HCT116 (cell line): Measurements from ENCODE around the gene MYBPC3. TPM values are rescaled to one million over a fixed set of nuclear protein-coding genes. Genes with fewer than 3 reads are reported as not detected.

Experiments used
- ATAC-seq: fragments of 200-7000 bp; cut with Tn5 transposase; 2 replicates; pipeline ENCODE4 v1.9.1; 2020; ENCODE audit warnings: mild to moderate bottlenecking, moderate library complexity
- BruUV-seq: library from RNA; stranded (reverse); fragments of 400-500 nt; replicated peaks from 2 replicates; lab custom pipeline; 2021; lab: Mats Ljungman, UMichigan
- CTCF ChIA-PET: fragments of 300-600 bp; sonication (Branson Sonifier 250); formaldehyde crosslinking; loops from one replicate; lab custom pipeline; 2021; ENCODE audit warnings: antibody characterized with exemption; lab: Charles Lee
- POLR2A ChIA-PET: fragments of 300-600, 350-600 bp; sonication (Branson Sonifier 250); formaldehyde crosslinking; loops from one replicate; lab custom pipeline; 2021; ENCODE audit warnings: antibody characterized with exemption; lab: Charles Lee
- RAD21 ChIA-PET, 2 experiments: fragments of 300-600 bp; sonication (Branson Sonifier 250); formaldehyde crosslinking; loops; one replicate each; lab custom pipeline; 2023; ENCODE audit warnings: low total read pairs in 2 of 2; ENCODE audit not compliant: uncharacterized antibody in 2 of 2, unreplicated experiment in 2 of 2, low non-redundant PET in 1 of 2; lab: Charles Lee
- DNase-seq: peaks from one replicate; pipeline ENCODE4 v3.0.0-alpha.2; 2010; ENCODE audit warnings: low read depth, low spot score
- H2AFZ ChIP-seq: fragments of 200-600 bp; shearing (Covaris generic), sonication (generic); 2 replicates; pipeline ENCODE4 v1.6.1; 2017; ENCODE audit warnings: low read depth, mixed run types, mixed read lengths, antibody characterized with exemption, low read length; ENCODE audit not compliant: poor library complexity, severe bottlenecking
- H3K27ac ChIP-seq: 2 replicates; pipeline ENCODE4 v1.5.1; 2012; ENCODE audit warnings: low read depth, low read length
- H3K27me3 ChIP-seq: fragments of 200-600 bp; sonication (generic); 2 replicates; pipeline ENCODE4 v1.6.1; 2016; ENCODE audit warnings: mixed run types, low read length, mixed read lengths; ENCODE audit not compliant: insufficient read depth
- H3K36me3 ChIP-seq, 2 experiments: fragments of 200-500 bp in 1 of 2; fragments of 200-600 bp in 1 of 2; sonication (Bioruptor generic) in 1 of 2; sonication (generic) in 1 of 2; 2 replicates each; pipeline versions ENCODE4 v1.5.1 to v1.6.1; 2014 to 2016; ENCODE audit warnings: low read length in 2 of 2, inconsistent platforms in 1 of 2, mixed read lengths in 1 of 2, mixed run types in 1 of 2; ENCODE audit not compliant: insufficient read depth in 2 of 2, control insufficient read depth in 1 of 2
- H3K4me1 ChIP-seq, 2 experiments: fragments of 200-600 bp in 1 of 2; sonication (generic) in 1 of 2; 2 replicates each; pipeline versions ENCODE4 v1.5.1 to v1.6.1; 2012 to 2017; ENCODE audit warnings: low read length in 2 of 2, inconsistent platforms in 1 of 2, mild to moderate bottlenecking in 1 of 2, mixed read lengths in 1 of 2, mixed run types in 1 of 2, moderate library complexity in 1 of 2; ENCODE audit not compliant: insufficient read depth in 2 of 2, control insufficient read depth in 1 of 2
- H3K4me2 ChIP-seq: fragments of 200-600 bp; sonication (generic); 2 replicates; pipeline ENCODE4 v1.6.1; 2017; ENCODE audit warnings: mixed run types, low read length, mixed read lengths
- H3K4me3 ChIP-seq, 2 experiments: fragments of 200-600 bp in 1 of 2; sonication (generic) in 1 of 2; replicated peaks in 1 of 2; 2 replicates each; pipeline ENCODE4 v1.5.1; 2011 to 2016; ENCODE audit warnings: low read length in 2 of 2, control low read depth in 1 of 2, low read depth in 1 of 2, mild to moderate bottlenecking in 1 of 2, mixed read lengths in 1 of 2, mixed run types in 1 of 2
- H3K79me2 ChIP-seq: fragments of 200-600 bp; sonication (generic); 2 replicates; pipeline ENCODE4 v1.6.1; 2017; ENCODE audit warnings: mild to moderate bottlenecking, mixed run types, low read length, moderate library complexity, mixed read lengths; ENCODE audit not compliant: insufficient read depth
- H3K9ac ChIP-seq: fragments of 200-600 bp; sonication (generic); 2 replicates; pipeline ENCODE4 v1.6.1; 2016; ENCODE audit warnings: low read length, mixed read lengths
- H3K9me2 ChIP-seq: fragments of 200-600 bp; sonication (generic), shearing (Covaris generic); 2 replicates; pipeline ENCODE4 v1.6.1; 2017; ENCODE audit warnings: mixed run types, mild to moderate bottlenecking, moderate library complexity; ENCODE audit not compliant: insufficient read depth
- H3K9me3 ChIP-seq, 2 experiments: fragments of 200-500 bp in 1 of 2; fragments of 200-600 bp in 1 of 2; sonication (Bioruptor generic) in 1 of 2; sonication (generic) in 1 of 2; 2 replicates each; pipeline ENCODE4 v1.6.1; 2014 to 2017; ENCODE audit warnings: low read length in 2 of 2, mixed read lengths in 2 of 2, inconsistent platforms in 1 of 2, low read depth in 1 of 2, mild to moderate bottlenecking in 1 of 2, mixed run types in 1 of 2, moderate library complexity in 1 of 2; ENCODE audit not compliant: control insufficient read depth in 1 of 2, insufficient read depth in 1 of 2
- H4K20me1 ChIP-seq: fragments of 200-600 bp; sonication (generic), shearing (Covaris generic); 2 replicates; pipeline ENCODE4 v1.6.1; 2017; ENCODE audit warnings: mixed run types, mild to moderate bottlenecking, moderate library complexity; ENCODE audit not compliant: insufficient read depth
- CBX3 ChIP-seq: IDR thresholded peaks from 2 replicates; pipeline ENCODE4 v1.6.1; 2012; ENCODE audit warnings: low read depth
- CEBPB ChIP-seq: IDR thresholded peaks from 2 replicates; pipeline ENCODE4 v1.6.1; 2012; ENCODE audit warnings: low read depth
- EGR1 ChIP-seq: IDR thresholded peaks from 2 replicates; pipeline ENCODE4 v1.6.1; 2012; ENCODE audit warnings: low read depth
- ELF1 ChIP-seq: IDR thresholded peaks from 2 replicates; pipeline ENCODE4 v1.6.1; 2012; ENCODE audit warnings: low read depth, borderline replicate concordance
- EZH2phosphoT487 ChIP-seq: fragments of 200-600 bp; IDR thresholded peaks from 2 replicates; pipeline ENCODE4 v1.6.1; 2018; ENCODE audit warnings: antibody characterized with exemption, borderline replicate concordance
- FOSL1 ChIP-seq: IDR thresholded peaks from 2 replicates; pipeline ENCODE4 v1.6.1; 2012; ENCODE audit warnings: low read depth
- POLR2A ChIP-seq: IDR thresholded peaks from 2 replicates; pipeline ENCODE4 v1.7.0; 2011; ENCODE audit warnings: borderline replicate concordance; ENCODE audit not compliant: insufficient read depth, insufficient read length; ENCODE audit errors: extremely low read depth
- POLR2AphosphoS5 ChIP-seq: IDR thresholded peaks from 2 replicates; pipeline ENCODE4 v1.6.1; 2011; ENCODE audit warnings: mild to moderate bottlenecking, low read depth, low read length, moderate library complexity
- RAD21 ChIP-seq: IDR thresholded peaks from 2 replicates; pipeline ENCODE4 v1.6.1; 2012; ENCODE audit warnings: low read depth, mild to moderate bottlenecking
- SIN3A ChIP-seq: IDR thresholded peaks from 2 replicates; pipeline ENCODE4 v1.6.1; 2012; ENCODE audit warnings: low read depth
- SP1 ChIP-seq: IDR thresholded peaks from 2 replicates; pipeline ENCODE4 v1.6.1; 2012; ENCODE audit warnings: low read depth
- SRF ChIP-seq: IDR thresholded peaks from 2 replicates; pipeline ENCODE4 v1.6.1; 2012; ENCODE audit warnings: low read depth
- ZNF274 ChIP-seq: fragments of 200-500 bp; sonication (Bioruptor generic); IDR thresholded peaks from 2 replicates; pipeline ENCODE4 v1.6.1; 2014; ENCODE audit warnings: mild to moderate bottlenecking, low read depth, low read length, inconsistent platforms
- intact Hi-C: fragments of 100-400 bp; cut with micrococcal nuclease; formaldehyde crosslinking; loops from 2 replicates; pipeline ENCODE4 v1.10.0; 2022
- total RNA-seq: library from RNA; stranded (reverse); gene quantifications from one replicate; pipeline ENCODE4 v1.2.1, GENCODE V29; 2021; ENCODE audit not compliant: unreplicated experiment
- TF ChIP-seq, protein P1 (sequence below): IDR thresholded peaks from 2 replicates; pipeline ENCODE4 v1.6.1; 2012
- TF ChIP-seq, protein P2 (sequence below), 3 experiments: fragments of 200-600 bp in 1 of 3; sonication (generic) in 1 of 3; IDR thresholded peaks in 2 of 3; conservative IDR thresholded peaks in 1 of 3; 2 replicates each; pipeline ENCODE4 v1.5.1; 2012 to 2017; ENCODE audit warnings: low read depth in 2 of 3, low read length in 2 of 3, antibody characterized with exemption in 1 of 3, borderline replicate concordance in 1 of 3, control low read depth in 1 of 3, mild to moderate bottlenecking in 1 of 3, mixed read lengths in 1 of 3, mixed run types in 1 of 3, moderate library complexity in 1 of 3; ENCODE audit not compliant: insufficient read depth in 1 of 3
- TF ChIP-seq, protein P3 (sequence below): IDR thresholded peaks from 2 replicates; pipeline ENCODE4 v1.6.1; 2012; ENCODE audit warnings: low read depth

Gene MYBPC3
- total RNA-seq, 1 experiment from 2014 or later = 0.25 TPM

DNA sequence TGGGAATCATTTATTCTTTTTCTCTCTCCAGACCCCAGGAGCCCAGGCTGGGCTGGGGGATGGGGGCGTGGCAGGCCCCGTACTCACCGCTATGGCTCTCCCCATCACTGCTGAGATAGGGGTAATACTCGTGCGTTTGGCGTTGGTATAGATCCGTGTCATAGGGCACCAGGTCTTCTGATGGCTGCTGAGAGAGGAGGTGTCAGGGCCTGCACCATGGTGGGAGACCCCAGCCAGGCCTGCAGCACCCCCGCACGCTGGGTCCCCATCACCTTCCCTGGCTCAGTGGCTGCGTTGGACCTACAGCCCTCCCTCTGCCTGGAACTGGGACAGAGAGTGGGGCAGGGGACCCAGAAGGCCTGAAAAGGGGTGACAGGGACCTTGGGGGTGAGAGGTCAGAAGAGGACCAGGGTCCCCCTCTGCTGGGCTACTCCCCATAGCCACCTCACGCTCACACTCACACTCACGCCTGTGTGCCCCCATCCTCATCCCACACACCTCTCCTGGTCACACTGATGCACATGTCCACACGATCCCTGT, 23.1 kb upstream of the MYBPC3 start:
- no peak overlapping the region for H2AFZ ChIP-seq
- no peak overlapping the region for H3K9ac ChIP-seq
- BruUV-seq = no TSS peak
- H3K4me1 ChIP-seq = peaks cover 11 to 29% of the 10 kb centered on the region in 2 experiments; a peak in 3 of 4 replicates
- H4K20me1 ChIP-seq = no peaks in the 10 kb centered on the region
- no peak for TF ChIP-seq POLR2A
- no peak for TF ChIP-seq FOSL1
- TF ChIP-seq, protein P1, sequence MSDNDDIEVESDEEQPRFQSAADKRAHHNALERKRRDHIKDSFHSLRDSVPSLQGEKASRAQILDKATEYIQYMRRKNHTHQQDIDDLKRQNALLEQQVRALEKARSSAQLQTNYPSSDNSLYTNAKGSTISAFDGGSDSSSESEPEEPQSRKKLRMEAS = no peak
- TF ChIP-seq SRF = no peak
- TF ChIP-seq EGR1 = no peak
- TF ChIP-seq POLR2AphosphoS5 = no peak
- no peak for TF ChIP-seq ZNF274
- no peak for TF ChIP-seq CEBPB
- TF ChIP-seq EZH2phosphoT487 = no peak
- TF ChIP-seq, protein P2, sequence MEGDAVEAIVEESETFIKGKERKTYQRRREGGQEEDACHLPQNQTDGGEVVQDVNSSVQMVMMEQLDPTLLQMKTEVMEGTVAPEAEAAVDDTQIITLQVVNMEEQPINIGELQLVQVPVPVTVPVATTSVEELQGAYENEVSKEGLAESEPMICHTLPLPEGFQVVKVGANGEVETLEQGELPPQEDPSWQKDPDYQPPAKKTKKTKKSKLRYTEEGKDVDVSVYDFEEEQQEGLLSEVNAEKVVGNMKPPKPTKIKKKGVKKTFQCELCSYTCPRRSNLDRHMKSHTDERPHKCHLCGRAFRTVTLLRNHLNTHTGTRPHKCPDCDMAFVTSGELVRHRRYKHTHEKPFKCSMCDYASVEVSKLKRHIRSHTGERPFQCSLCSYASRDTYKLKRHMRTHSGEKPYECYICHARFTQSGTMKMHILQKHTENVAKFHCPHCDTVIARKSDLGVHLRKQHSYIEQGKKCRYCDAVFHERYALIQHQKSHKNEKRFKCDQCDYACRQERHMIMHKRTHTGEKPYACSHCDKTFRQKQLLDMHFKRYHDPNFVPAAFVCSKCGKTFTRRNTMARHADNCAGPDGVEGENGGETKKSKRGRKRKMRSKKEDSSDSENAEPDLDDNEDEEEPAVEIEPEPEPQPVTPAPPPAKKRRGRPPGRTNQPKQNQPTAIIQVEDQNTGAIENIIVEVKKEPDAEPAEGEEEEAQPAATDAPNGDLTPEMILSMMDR (IDR thresholded peaks at IDR 0.05 in 2 of 3, conservative IDR thresholded peaks at IDR 0.05 in 1 of 3; ENCODE audit: borderline replicate concordance in 1 of 3, insufficient read depth in 1 of 3, low read depth in 2 of 3, low read length in 2 of 3) = no peak
- no peak for TF ChIP-seq SP1
- TF ChIP-seq RAD21 = no peak
- TF ChIP-seq CBX3 = no peak
- no peak for TF ChIP-seq ELF1
- no peak for TF ChIP-seq SIN3A
- TF ChIP-seq, protein P3, sequence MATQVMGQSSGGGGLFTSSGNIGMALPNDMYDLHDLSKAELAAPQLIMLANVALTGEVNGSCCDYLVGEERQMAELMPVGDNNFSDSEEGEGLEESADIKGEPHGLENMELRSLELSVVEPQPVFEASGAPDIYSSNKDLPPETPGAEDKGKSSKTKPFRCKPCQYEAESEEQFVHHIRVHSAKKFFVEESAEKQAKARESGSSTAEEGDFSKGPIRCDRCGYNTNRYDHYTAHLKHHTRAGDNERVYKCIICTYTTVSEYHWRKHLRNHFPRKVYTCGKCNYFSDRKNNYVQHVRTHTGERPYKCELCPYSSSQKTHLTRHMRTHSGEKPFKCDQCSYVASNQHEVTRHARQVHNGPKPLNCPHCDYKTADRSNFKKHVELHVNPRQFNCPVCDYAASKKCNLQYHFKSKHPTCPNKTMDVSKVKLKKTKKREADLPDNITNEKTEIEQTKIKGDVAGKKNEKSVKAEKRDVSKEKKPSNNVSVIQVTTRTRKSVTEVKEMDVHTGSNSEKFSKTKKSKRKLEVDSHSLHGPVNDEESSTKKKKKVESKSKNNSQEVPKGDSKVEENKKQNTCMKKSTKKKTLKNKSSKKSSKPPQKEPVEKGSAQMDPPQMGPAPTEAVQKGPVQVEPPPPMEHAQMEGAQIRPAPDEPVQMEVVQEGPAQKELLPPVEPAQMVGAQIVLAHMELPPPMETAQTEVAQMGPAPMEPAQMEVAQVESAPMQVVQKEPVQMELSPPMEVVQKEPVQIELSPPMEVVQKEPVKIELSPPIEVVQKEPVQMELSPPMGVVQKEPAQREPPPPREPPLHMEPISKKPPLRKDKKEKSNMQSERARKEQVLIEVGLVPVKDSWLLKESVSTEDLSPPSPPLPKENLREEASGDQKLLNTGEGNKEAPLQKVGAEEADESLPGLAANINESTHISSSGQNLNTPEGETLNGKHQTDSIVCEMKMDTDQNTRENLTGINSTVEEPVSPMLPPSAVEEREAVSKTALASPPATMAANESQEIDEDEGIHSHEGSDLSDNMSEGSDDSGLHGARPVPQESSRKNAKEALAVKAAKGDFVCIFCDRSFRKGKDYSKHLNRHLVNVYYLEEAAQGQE = no peak
- H3K27me3 ChIP-seq = no peaks in the 10 kb centered on the region
- ATAC-seq = no peak
- ChIA-PET POLR2A (no interaction called here), CTCF (no interaction called here), RAD21 (no interaction called here)
- DNase-seq = no peak
- H3K27ac ChIP-seq = no peak overlapping the region
- H3K4me3 ChIP-seq = no peak overlapping the region
- H3K9me2 ChIP-seq = no peaks in the 10 kb centered on the region
- no peak overlapping the region for H3K4me2 ChIP-seq
- intact Hi-C loops = no loop called here
- no peaks in the 10 kb centered on the region for H3K36me3 ChIP-seq
- no peaks in the 10 kb centered on the region for H3K79me2 ChIP-seq
- H3K9me3 ChIP-seq = no peaks in the 10 kb centered on the region
